ENCODE measurements around the gene NTMT1.
"Not testable (repeated sequence)": the region's sequence is repeated elsewhere in the genome, so short reads cannot be mapped to it uniquely, and the experiment has no call there.

Gene NTMT1

GRCh38 chr9:129591916-129592315, 34.0 kb upstream of the NTMT1 start:
- TF ChIP-seq CTCF (conservative IDR thresholded peaks at IDR 0.05; ENCODE audit: low read depth, low read length), result no peak
- no peak for DNase-seq (ENCODE audit: low read depth)
- no peak overlapping the region for H3K4me3 ChIP-seq (ENCODE audit: low read length)

- DNase-seq (ENCODE audit: low read depth); H3K4me3 ChIP-seq (ENCODE audit: low read length): not testable (repeated sequence)
Measured at GRCh38 chr9:129592790-129593189, 33.2 kb upstream of the NTMT1 start.

- TF ChIP-seq CTCF (conservative IDR thresholded peaks at IDR 0.05; ENCODE audit: low read depth, low read length), result no peak
- no peak overlapping the region for H3K4me3 ChIP-seq (ENCODE audit: low read length)
- no peak for DNase-seq (ENCODE audit: low read depth)
Measured at GRCh38 chr9:129594632-129595031, 31.3 kb upstream of the NTMT1 start.

- DNase-seq (ENCODE audit: low read depth), result no peak
- H3K4me3 ChIP-seq (ENCODE audit: low read length), result no peak overlapping the region
- no peak for TF ChIP-seq CTCF (conservative IDR thresholded peaks at IDR 0.05; ENCODE audit: low read depth, low read length)
Measured at GRCh38 chr9:129595311-129595741, 30.6 kb upstream of the NTMT1 start.

- TF ChIP-seq CTCF (conservative IDR thresholded peaks at IDR 0.05; ENCODE audit: low read depth, low read length), result no peak
- H3K4me3 ChIP-seq (ENCODE audit: low read length), result no peak overlapping the region
- no peak for DNase-seq (ENCODE audit: low read depth)
Measured at GRCh38 chr9:129595903-129596540, 29.9 kb upstream of the NTMT1 start.

GRCh38 chr9:129596541-129597331, 29.2 kb upstream of the NTMT1 start:
- peak overlapping the region; percentile 41 for H3K4me3 ChIP-seq (ENCODE audit: low read length)
- no peak for TF ChIP-seq CTCF (conservative IDR thresholded peaks at IDR 0.05; ENCODE audit: low read depth, low read length)
- no peak for DNase-seq (ENCODE audit: low read depth)

GRCh38 chr9:129597355-129598088, 28.4 kb upstream of the NTMT1 start:
- DNase-seq (ENCODE audit: low read depth), result no peak
- TF ChIP-seq CTCF (conservative IDR thresholded peaks at IDR 0.05; ENCODE audit: low read depth, low read length), result no peak

More at GRCh38 chr9:129597355-129598088, 28.4 kb upstream of the NTMT1 start:
- peak overlapping the region; percentile 41 for H3K4me3 ChIP-seq (ENCODE audit: low read length)
